H9 (cell line): ENCODE data around the gene KLC1. TPM values are rescaled to one million over a fixed set of nuclear protein-coding genes. Genes with fewer than 3 reads are reported as not detected.
"Not testable (repeated sequence)": the region's sequence is repeated elsewhere in the genome, so short reads cannot be mapped to it uniquely, and the experiment has no call there.

Experiments used
- DNase-seq: peaks from one replicate; pipeline ENCODE4 v3.0.0-alpha.2; 2017
- H2AFZ ChIP-seq: one replicate; pipeline ENCODE4 v1.6.1; 2013; ENCODE audit warnings: mild to moderate bottlenecking, low read length, control low read depth, moderate library complexity
- H2AK5ac ChIP-seq: 2 replicates; pipeline ENCODE4 v1.6.1; 2013; ENCODE audit warnings: low read length, control low read depth, mixed read lengths; ENCODE audit not compliant: insufficient read length
- H2BK120ac ChIP-seq: one replicate; pipeline ENCODE4 v1.6.1; 2013; ENCODE audit warnings: low read depth, mild to moderate bottlenecking, low read length, control low read depth, inconsistent platforms; ENCODE audit not compliant: poor library complexity, severe bottlenecking
- H2BK12ac ChIP-seq: 2 replicates; pipeline ENCODE4 v1.6.1; 2013; ENCODE audit warnings: low read length, control low read depth, mixed read lengths, low read depth; ENCODE audit not compliant: insufficient read length
- H2BK15ac ChIP-seq: 2 replicates; pipeline ENCODE4 v1.6.1; 2013; ENCODE audit warnings: low read depth, low read length, control low read depth
- H2BK20ac ChIP-seq: one replicate; pipeline ENCODE4 v1.6.1; 2013; ENCODE audit warnings: low read depth, mild to moderate bottlenecking, low read length, control low read depth, inconsistent platforms; ENCODE audit not compliant: poor library complexity, severe bottlenecking
- H2BK5ac ChIP-seq: 2 replicates; pipeline ENCODE4 v1.6.1; 2013; ENCODE audit warnings: low read length, control low read depth, mixed read lengths; ENCODE audit not compliant: insufficient read length
- H3K14ac ChIP-seq: 2 replicates; pipeline ENCODE4 v1.6.1; 2013; ENCODE audit warnings: low read length, control low read depth; ENCODE audit not compliant: insufficient read depth
- H3K18ac ChIP-seq: 2 replicates; pipeline ENCODE4 v1.6.1; 2013; ENCODE audit warnings: low read depth, mild to moderate bottlenecking, mixed read lengths, low read length, control low read depth; ENCODE audit not compliant: insufficient read length
- H3K23ac ChIP-seq: 2 replicates; pipeline ENCODE4 v1.6.1; 2013; ENCODE audit warnings: low read length, control low read depth, mixed read lengths, low read depth; ENCODE audit not compliant: insufficient read length
- H3K23me2 ChIP-seq: 2 replicates; pipeline ENCODE4 v1.6.1; 2013; ENCODE audit warnings: low read depth, mild to moderate bottlenecking, mixed read lengths, low read length, control low read depth; ENCODE audit not compliant: insufficient read length, poor library complexity, severe bottlenecking
- H3K27ac ChIP-seq: 2 replicates; pipeline ENCODE4 v1.5.1; 2013; ENCODE audit warnings: low read length, control low read depth, mixed read lengths, low read depth; ENCODE audit not compliant: insufficient read length
- H3K27me3 ChIP-seq: 2 replicates; pipeline ENCODE4 v1.6.1; 2013; ENCODE audit warnings: low read length, control low read depth, inconsistent platforms; ENCODE audit not compliant: insufficient read depth
- H3K4ac ChIP-seq: 2 replicates; pipeline ENCODE4 v1.6.1; 2013; ENCODE audit warnings: low read depth, mild to moderate bottlenecking, control low read depth, inconsistent platforms, low read length, moderate library complexity
- H3K4me1 ChIP-seq: 2 replicates; pipeline ENCODE4 v1.6.1; 2013; ENCODE audit warnings: low read length, control low read depth, inconsistent platforms; ENCODE audit not compliant: insufficient read depth
- H3K4me2 ChIP-seq: 2 replicates; pipeline ENCODE4 v1.6.1; 2013; ENCODE audit warnings: low read length, control low read depth, mixed read lengths; ENCODE audit not compliant: insufficient read length, insufficient read depth
- H3K56ac ChIP-seq: 2 replicates; pipeline ENCODE4 v1.6.1; 2013; ENCODE audit warnings: low read depth, mild to moderate bottlenecking, mixed read lengths, low read length, control low read depth; ENCODE audit not compliant: insufficient read length
- H3K79me1 ChIP-seq: 2 replicates; pipeline ENCODE4 v1.6.1; 2013; ENCODE audit warnings: low read depth, mild to moderate bottlenecking, moderate library complexity, low read length, control low read depth, inconsistent platforms; ENCODE audit not compliant: insufficient read depth, poor library complexity, severe bottlenecking
- H3K79me2 ChIP-seq: 2 replicates; pipeline ENCODE4 v1.6.1; 2013; ENCODE audit warnings: low read length, control low read depth, inconsistent platforms; ENCODE audit not compliant: insufficient read depth
- H3K9ac ChIP-seq: 2 replicates; pipeline ENCODE4 v1.6.1; 2013; ENCODE audit warnings: low read length, control low read depth, mixed read lengths; ENCODE audit not compliant: insufficient read length; ENCODE audit errors: extremely low read depth
- H3K9me3 ChIP-seq: one replicate; pipeline ENCODE4 v1.6.1; 2013; ENCODE audit warnings: low read depth, low read length, inconsistent platforms; ENCODE audit not compliant: control insufficient read depth
- H3T11ph ChIP-seq: one replicate; pipeline ENCODE4 v1.6.1; 2013; ENCODE audit warnings: mild to moderate bottlenecking, low read length, control low read depth, inconsistent platforms
- H4K20me1 ChIP-seq: one replicate; pipeline ENCODE4 v1.6.1; 2013; ENCODE audit not compliant: control insufficient read depth, insufficient read length, insufficient read depth
- H4K5ac ChIP-seq: 2 replicates; pipeline ENCODE4 v1.6.1; 2013; ENCODE audit warnings: low read depth, mild to moderate bottlenecking, mixed read lengths, low read length, control low read depth; ENCODE audit not compliant: insufficient read length
- H4K8ac ChIP-seq: replicated peaks from 2 replicates; pipeline ENCODE4 v1.6.1; 2013; ENCODE audit warnings: low read length, control low read depth, mixed read lengths, low read depth; ENCODE audit not compliant: insufficient read length
- H4K91ac ChIP-seq: 2 replicates; pipeline ENCODE4 v1.6.1; 2013; ENCODE audit warnings: low read depth, mild to moderate bottlenecking, moderate library complexity, mixed read lengths, low read length, control low read depth; ENCODE audit not compliant: insufficient read length
- H3K27ac Mint-ChIP-seq, 3 experiments: 2 replicates in 2 of 3; 3 replicates in 1 of 3; pipeline ENCODE4 v1.8.0; 2020 to 2021; ENCODE audit warnings: mixed read lengths in 3 of 3, mild to moderate bottlenecking in 1 of 3, moderate library complexity in 1 of 3
- H3K27me3 Mint-ChIP-seq: 2 replicates; pipeline ENCODE4 v1.8.0; 2021; ENCODE audit warnings: low read depth, mild to moderate bottlenecking, moderate library complexity, mixed read lengths
- H3K36me3 Mint-ChIP-seq, 3 experiments: 2 replicates in 2 of 3; 3 replicates in 1 of 3; pipeline ENCODE4 v1.8.0; 2020 to 2021; ENCODE audit warnings: low read depth in 3 of 3, mixed read lengths in 3 of 3; ENCODE audit not compliant: insufficient read depth in 1 of 3
- H3K4me1 Mint-ChIP-seq, 2 experiments: 2 replicates each; pipeline ENCODE4 v1.8.0; 2020; ENCODE audit warnings: mixed read lengths in 2 of 2
- H3K4me3 Mint-ChIP-seq, 2 experiments: 2 replicates in 1 of 2; 3 replicates in 1 of 2; pipeline ENCODE4 v1.8.0; 2020 to 2021; ENCODE audit warnings: mild to moderate bottlenecking in 2 of 2, mixed read lengths in 2 of 2, moderate library complexity in 1 of 2
- H3K9me3 Mint-ChIP-seq, 2 experiments: 2 replicates in 1 of 2; 3 replicates in 1 of 2; pipeline ENCODE4 v1.8.0; 2020; ENCODE audit warnings: mild to moderate bottlenecking in 2 of 2, mixed read lengths in 2 of 2, moderate library complexity in 1 of 2
- CTCF ChIP-seq: fragments of 200-600 bp; sonication (generic); conservative IDR thresholded peaks from 3 replicates; pipeline ENCODE4 v1.8.0; 2021; ENCODE audit warnings: antibody characterized with exemption, mild to moderate bottlenecking
- WGBS: extraction: QIAGEN DNeasy Blood & Tissue Kit; methylation state at CpG from one replicate; pipeline ENCODE4 v1.1.7; 2013; ENCODE audit warnings: missing lambda C conversion rate, low lambda C conversion rate, mixed read lengths; ENCODE audit not compliant: insufficient read length; ENCODE audit errors: extremely low coverage; 5-methylcytosine and 5-hydroxymethylcytosine counted together
- total RNA-seq: library from RNA; stranded (reverse); gene quantifications from 2 replicates; pipeline ENCODE4 v1.2.1, GENCODE V29; 2021

Gene KLC1
- total RNA-seq, 1 experiment from 2014 or later: 143 TPM

GRCh38 chr14:103652806-103653205 lies 23.8 kb downstream of the KLC1 start:
- no peak overlapping the region for H3K4me3 Mint-ChIP-seq
- no CpG with 5 or more reads among the region's 3 CpGs for WGBS
- H4K8ac ChIP-seq: no peak overlapping the region
- H3K4me1 ChIP-seq: no peaks in the 10 kb centered on the region
- no peak overlapping the region for H3T11ph ChIP-seq
- peak overlapping the region in 1 of 3 experiments; percentile 34; a peak in 2 of 7 replicates for H3K27ac Mint-ChIP-seq
- no peak overlapping the region for H2BK120ac ChIP-seq
- no peaks in the 10 kb centered on the region for H3K9me3 ChIP-seq
- H2BK15ac ChIP-seq: no peak overlapping the region
- H4K20me1 ChIP-seq: no peaks in the 10 kb centered on the region
- no peaks in the 10 kb centered on the region for H3K27me3 ChIP-seq
- peaks cover 18 to 48% (median 39%) of the 10 kb centered on the region in 3 experiments; a peak in 6 of 7 replicates for H3K36me3 Mint-ChIP-seq
- H4K5ac ChIP-seq: no peak overlapping the region
- no peak for DNase-seq
- H3K23me2 ChIP-seq: no peaks in the 10 kb centered on the region
- no peak overlapping the region for H3K18ac ChIP-seq
- H3K79me1 ChIP-seq: peaks cover 9% of the 10 kb centered on the region
- H2BK20ac ChIP-seq: no peak overlapping the region
- no peak overlapping the region for H2BK12ac ChIP-seq
- no peak overlapping the region for H3K14ac ChIP-seq
- H3K27ac ChIP-seq: no peak overlapping the region
- no peak overlapping the region for H2AK5ac ChIP-seq
- no peaks in the 10 kb centered on the region for H3K4me1 Mint-ChIP-seq
- H3K4ac ChIP-seq: no peak overlapping the region
- H3K56ac ChIP-seq: no peak overlapping the region
- no peaks in the 10 kb centered on the region for H3K27me3 Mint-ChIP-seq
- H3K9ac ChIP-seq: no peak overlapping the region
- H3K23ac ChIP-seq: no peak overlapping the region
- H3K4me2 ChIP-seq: no peak overlapping the region
- no peak overlapping the region for H2BK5ac ChIP-seq
- no peaks in the 10 kb centered on the region for H3K9me3 Mint-ChIP-seq
- TF ChIP-seq CTCF: no peak
- no peak overlapping the region for H4K91ac ChIP-seq
- peaks cover 7% of the 10 kb centered on the region; the same call in 1 of the 2 replicates for H3K79me2 ChIP-seq
- H2AFZ ChIP-seq: no peak overlapping the region

- not testable (repeated sequence) for H3K9ac ChIP-seq, H3K27ac ChIP-seq, H4K8ac ChIP-seq, DNase-seq, H2AFZ ChIP-seq, H3K4me1 Mint-ChIP-seq, H3T11ph ChIP-seq, H2AK5ac ChIP-seq, H2BK12ac ChIP-seq, H4K5ac ChIP-seq, H4K20me1 ChIP-seq, H3K27me3 Mint-ChIP-seq, H2BK15ac ChIP-seq, H3K4me3 Mint-ChIP-seq, H3K79me1 ChIP-seq, H3K27me3 ChIP-seq, H3K18ac ChIP-seq, H3K4me1 ChIP-seq, H4K91ac ChIP-seq, H3K23ac ChIP-seq, H3K23me2 ChIP-seq, H3K9me3 Mint-ChIP-seq, H3K9me3 ChIP-seq, H3K79me2 ChIP-seq, H3K4ac ChIP-seq, H3K4me2 ChIP-seq, H2BK120ac ChIP-seq, H2BK20ac ChIP-seq, H3K56ac ChIP-seq, H3K14ac ChIP-seq, H2BK5ac ChIP-seq
- no CpG with 5 or more reads among the region's 10 CpGs for WGBS
- peaks cover 21 to 50% (median 44%) of the 10 kb centered on the region in 3 experiments; a peak in 6 of 7 replicates for H3K36me3 Mint-ChIP-seq
- peak overlapping the region in 1 of 3 experiments; percentile 67; a peak in 1 of 7 replicates for H3K27ac Mint-ChIP-seq
Observed at GRCh38 chr14:103653336-103653735, 24.3 kb downstream of the KLC1 start.
